ENCODE data around the gene PTPN1. TPM values are rescaled to one million over a fixed set of nuclear protein-coding genes. Genes with fewer than 3 reads are reported as not detected.

PTPN1 gene
- total and polyA plus RNA-seq, 2 of the 4 experiments (the other 2 are of a cell fraction), result 31.7 to 37.4 TPM

DNA sequence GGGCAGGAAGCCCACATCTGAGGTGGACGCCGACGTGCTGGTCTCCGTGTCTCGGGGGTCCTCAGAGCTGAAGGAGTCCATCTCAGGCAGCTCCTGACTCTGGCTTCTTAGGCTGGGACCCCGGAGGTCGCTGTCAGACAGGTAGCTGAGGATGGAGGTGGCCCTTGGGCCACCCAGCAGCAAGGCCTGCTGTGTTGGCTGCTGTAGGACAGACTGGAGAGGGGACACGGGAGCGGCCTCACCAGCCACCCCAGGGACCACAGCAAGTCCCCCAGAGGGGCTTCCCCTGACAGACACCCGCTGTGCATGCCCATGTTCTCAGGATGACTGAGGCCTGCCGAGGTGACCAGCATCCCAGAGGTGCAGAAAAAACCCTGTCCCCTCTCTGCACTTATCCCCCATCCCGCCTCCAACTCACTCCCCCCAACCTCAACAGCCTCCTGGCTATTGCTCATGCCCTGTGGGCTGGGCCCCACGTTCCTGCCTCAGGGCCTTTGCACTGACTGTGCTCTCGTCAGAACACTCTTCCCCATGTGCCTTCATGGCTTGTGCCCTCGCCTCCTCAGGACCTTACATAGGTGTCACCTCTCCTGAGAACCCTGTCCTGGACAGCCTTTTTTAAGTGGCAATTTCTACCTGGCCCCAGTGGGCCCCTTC lies 92.4 kb downstream of the PTPN1 start:
- no peak overlapping the region for H4K91ac ChIP-seq (ENCODE audit: insufficient read depth, low read depth, low read length)
- no peak overlapping the region for H2BK5ac ChIP-seq (ENCODE audit: low read depth, low read length, poor library complexity, severe bottlenecking)
- DNase-seq (no peak), ATAC-seq (ENCODE audit: low read depth) (no peak)
- no peak overlapping the region for H3K4ac ChIP-seq (ENCODE audit: low read depth, low read length)
- no peak overlapping the region for H3K4me2 ChIP-seq (ENCODE audit: low read depth, low read length)
- H4K8ac ChIP-seq (ENCODE audit: low read depth in 2 of 2, low read length in 2 of 2), result no peak overlapping the region
- BruUV-seq (replicated peaks), result no TSS peak
- H3K56ac ChIP-seq (ENCODE audit: extremely low read depth, insufficient read depth, low read length), result no peak overlapping the region
- no peak overlapping the region for H3K4me3 ChIP-seq (ENCODE audit: insufficient read depth, low read depth, low read length)
- H4K20me1 ChIP-seq (ENCODE audit: insufficient read depth, low read length), result no peaks in the 10 kb centered on the region
- peaks cover 9% of the 10 kb centered on the region for H3K36me3 ChIP-seq (ENCODE audit: control insufficient read depth, insufficient read depth, low read length)
- 84% methylated on average over 12 of the region's 15 CpGs; no CpG with 5 or more reads in 1 of the 2 experiments for WGBS, 2 experiments (ENCODE audit: extremely low coverage in 2 of 2, insufficient read length in 1 of 2)
- no peaks in the 10 kb centered on the region for H3K79me1 ChIP-seq (ENCODE audit: low read depth in 1 of 2, low read length in 2 of 2)
- no peak overlapping the region for H2BK15ac ChIP-seq (ENCODE audit: low read depth, low read length)
- H2AK5ac ChIP-seq (ENCODE audit: low read depth, low read length), result no peak overlapping the region
- no peak overlapping the region for H3K23ac ChIP-seq (ENCODE audit: low read depth, low read length)
- H3K27ac ChIP-seq (ENCODE audit: insufficient read depth, low read length), result no peak overlapping the region
- H3K9me3 ChIP-seq (ENCODE audit: control insufficient read depth, insufficient read depth, low read length), result no peaks in the 10 kb centered on the region
- CTCF ChIA-PET, result no interaction called here
- no peak overlapping the region for H2AFZ ChIP-seq (replicated peaks; ENCODE audit: low read length, poor library complexity)
- no peak overlapping the region for H2BK20ac ChIP-seq (ENCODE audit: low read depth, low read length)
- no peaks in the 10 kb centered on the region for H3K9me1 ChIP-seq (ENCODE audit: insufficient read depth, low read length)
- H3K9ac ChIP-seq (ENCODE audit: low read depth, low read length), result no peak overlapping the region
- dilution Hi-C loops (cut with HindIII; ENCODE audit: low sequenced_read_pairs, unreplicated experiment), result no loop called here
- intact Hi-C loops (cut with micrococcal nuclease), result no loop called here
- POLR2A ChIA-PET (ENCODE audit: unreplicated experiment), result no interaction called here
- in situ Hi-C loops (cut with MboI; ENCODE audit: low sequenced_read_pairs), result no loop called here
- no peak overlapping the region for H3K14ac ChIP-seq (replicated peaks; ENCODE audit: low read depth, low read length)
- no peak overlapping the region for H3K18ac ChIP-seq (ENCODE audit: low read depth, low read length)
- H4K5ac ChIP-seq (ENCODE audit: low read depth, low read length), result no peak overlapping the region
- TF ChIP-seq RCOR1 (IDR thresholded peaks at IDR 0.05; ENCODE audit: insufficient replicate concordance, low read length) (no peak), CHD1 (IDR thresholded peaks at IDR 0.05; ENCODE audit: low read depth, low read length) (no peak), POLR2A (IDR thresholded peaks at IDR 0.05; ENCODE audit: low read depth, low read length) (no peak), FOS (IDR thresholded peaks at IDR 0.05; ENCODE audit: low read depth, low read length) (no peak), MXI1 (IDR thresholded peaks at IDR 0.05; ENCODE audit: borderline replicate concordance, low read depth, low read length) (no peak), RFX5 (IDR thresholded peaks at IDR 0.05; ENCODE audit: low read depth, low read length) (no peak), MAFK (IDR thresholded peaks at IDR 0.05; ENCODE audit: low read depth, low read length) (no peak), BHLHE40 (IDR thresholded peaks at IDR 0.05; ENCODE audit: low read depth, low read length) (no peak), NFE2L2 (IDR thresholded peaks at IDR 0.05; ENCODE audit: low read depth, low read length) (no peak), CEBPB (IDR thresholded peaks at IDR 0.05; ENCODE audit: low read depth, low read length) (no peak), RAD21 (IDR thresholded peaks at IDR 0.05; ENCODE audit: low read length) (no peak)
- TF ChIP-seq, protein P1, sequence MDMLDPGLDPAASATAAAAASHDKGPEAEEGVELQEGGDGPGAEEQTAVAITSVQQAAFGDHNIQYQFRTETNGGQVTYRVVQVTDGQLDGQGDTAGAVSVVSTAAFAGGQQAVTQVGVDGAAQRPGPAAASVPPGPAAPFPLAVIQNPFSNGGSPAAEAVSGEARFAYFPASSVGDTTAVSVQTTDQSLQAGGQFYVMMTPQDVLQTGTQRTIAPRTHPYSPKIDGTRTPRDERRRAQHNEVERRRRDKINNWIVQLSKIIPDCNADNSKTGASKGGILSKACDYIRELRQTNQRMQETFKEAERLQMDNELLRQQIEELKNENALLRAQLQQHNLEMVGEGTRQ (IDR thresholded peaks at IDR 0.05; ENCODE audit: low read depth, low read length), result no peak
- TF ChIP-seq, protein P2, sequence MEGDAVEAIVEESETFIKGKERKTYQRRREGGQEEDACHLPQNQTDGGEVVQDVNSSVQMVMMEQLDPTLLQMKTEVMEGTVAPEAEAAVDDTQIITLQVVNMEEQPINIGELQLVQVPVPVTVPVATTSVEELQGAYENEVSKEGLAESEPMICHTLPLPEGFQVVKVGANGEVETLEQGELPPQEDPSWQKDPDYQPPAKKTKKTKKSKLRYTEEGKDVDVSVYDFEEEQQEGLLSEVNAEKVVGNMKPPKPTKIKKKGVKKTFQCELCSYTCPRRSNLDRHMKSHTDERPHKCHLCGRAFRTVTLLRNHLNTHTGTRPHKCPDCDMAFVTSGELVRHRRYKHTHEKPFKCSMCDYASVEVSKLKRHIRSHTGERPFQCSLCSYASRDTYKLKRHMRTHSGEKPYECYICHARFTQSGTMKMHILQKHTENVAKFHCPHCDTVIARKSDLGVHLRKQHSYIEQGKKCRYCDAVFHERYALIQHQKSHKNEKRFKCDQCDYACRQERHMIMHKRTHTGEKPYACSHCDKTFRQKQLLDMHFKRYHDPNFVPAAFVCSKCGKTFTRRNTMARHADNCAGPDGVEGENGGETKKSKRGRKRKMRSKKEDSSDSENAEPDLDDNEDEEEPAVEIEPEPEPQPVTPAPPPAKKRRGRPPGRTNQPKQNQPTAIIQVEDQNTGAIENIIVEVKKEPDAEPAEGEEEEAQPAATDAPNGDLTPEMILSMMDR (conservative IDR thresholded peaks at IDR 0.05; ENCODE audit: low read depth, low read length), result no peak
- TF ChIP-seq, protein P3, sequence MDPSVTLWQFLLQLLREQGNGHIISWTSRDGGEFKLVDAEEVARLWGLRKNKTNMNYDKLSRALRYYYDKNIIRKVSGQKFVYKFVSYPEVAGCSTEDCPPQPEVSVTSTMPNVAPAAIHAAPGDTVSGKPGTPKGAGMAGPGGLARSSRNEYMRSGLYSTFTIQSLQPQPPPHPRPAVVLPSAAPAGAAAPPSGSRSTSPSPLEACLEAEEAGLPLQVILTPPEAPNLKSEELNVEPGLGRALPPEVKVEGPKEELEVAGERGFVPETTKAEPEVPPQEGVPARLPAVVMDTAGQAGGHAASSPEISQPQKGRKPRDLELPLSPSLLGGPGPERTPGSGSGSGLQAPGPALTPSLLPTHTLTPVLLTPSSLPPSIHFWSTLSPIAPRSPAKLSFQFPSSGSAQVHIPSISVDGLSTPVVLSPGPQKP (IDR thresholded peaks at IDR 0.05; ENCODE audit: borderline replicate concordance, low read depth, low read length), result no peak
- H2BK120ac ChIP-seq (ENCODE audit: low read depth, low read length), result no peak overlapping the region
- H2AK9ac ChIP-seq (replicated peaks; ENCODE audit: low read depth, low read length, poor library complexity), result no peak overlapping the region
- no peaks in the 10 kb centered on the region for H3K27me3 ChIP-seq (ENCODE audit: control insufficient read depth, insufficient read depth, low read length)
- peaks cover 3% of the 10 kb centered on the region; the same call in 1 of the 2 replicates for H3K4me1 ChIP-seq (ENCODE audit: control insufficient read depth, insufficient read depth, low read length)
